ENCODE results near the gene AGPAT2. TPM values are rescaled to one million over a fixed set of nuclear protein-coding genes. Genes with fewer than 3 reads are reported as not detected.

The AGPAT2 gene
- total RNA-seq, 1 donor from 2014 or later: 32.8 TPM

DNA sequence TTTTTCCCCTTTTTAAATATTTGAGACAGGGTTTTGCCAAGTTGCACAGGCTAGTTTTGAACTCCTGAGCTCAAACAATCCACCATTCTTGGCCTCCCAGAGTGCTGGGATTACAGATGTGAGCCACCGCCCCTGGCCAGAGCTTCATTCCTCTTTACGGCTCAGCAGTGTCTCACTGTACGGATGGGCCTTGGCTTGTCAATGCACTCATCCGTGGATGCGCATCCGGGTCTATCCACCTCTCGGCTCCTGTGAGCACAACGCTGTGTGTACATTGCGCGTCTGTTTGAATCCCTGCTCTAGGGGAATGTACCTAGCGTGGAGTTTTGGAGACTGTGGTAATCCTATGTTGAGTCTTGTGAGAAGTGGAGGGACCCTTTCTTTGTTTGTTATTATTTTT is 35.4 kb downstream of the AGPAT2 start:
- DNase-seq (ENCODE audit: low spot score in 2 of 2, unreplicated experiment in 2 of 2): no peak
- TF ChIP-seq, protein P1, sequence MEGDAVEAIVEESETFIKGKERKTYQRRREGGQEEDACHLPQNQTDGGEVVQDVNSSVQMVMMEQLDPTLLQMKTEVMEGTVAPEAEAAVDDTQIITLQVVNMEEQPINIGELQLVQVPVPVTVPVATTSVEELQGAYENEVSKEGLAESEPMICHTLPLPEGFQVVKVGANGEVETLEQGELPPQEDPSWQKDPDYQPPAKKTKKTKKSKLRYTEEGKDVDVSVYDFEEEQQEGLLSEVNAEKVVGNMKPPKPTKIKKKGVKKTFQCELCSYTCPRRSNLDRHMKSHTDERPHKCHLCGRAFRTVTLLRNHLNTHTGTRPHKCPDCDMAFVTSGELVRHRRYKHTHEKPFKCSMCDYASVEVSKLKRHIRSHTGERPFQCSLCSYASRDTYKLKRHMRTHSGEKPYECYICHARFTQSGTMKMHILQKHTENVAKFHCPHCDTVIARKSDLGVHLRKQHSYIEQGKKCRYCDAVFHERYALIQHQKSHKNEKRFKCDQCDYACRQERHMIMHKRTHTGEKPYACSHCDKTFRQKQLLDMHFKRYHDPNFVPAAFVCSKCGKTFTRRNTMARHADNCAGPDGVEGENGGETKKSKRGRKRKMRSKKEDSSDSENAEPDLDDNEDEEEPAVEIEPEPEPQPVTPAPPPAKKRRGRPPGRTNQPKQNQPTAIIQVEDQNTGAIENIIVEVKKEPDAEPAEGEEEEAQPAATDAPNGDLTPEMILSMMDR (IDR thresholded peaks at IDR 0.05; ENCODE audit: unreplicated experiment): no peak
- H3K4me1 Mint-ChIP-seq: peaks cover 2% of the 10 kb centered on the region
- H3K36me3 Mint-ChIP-seq: no peaks in the 10 kb centered on the region
- H3K4me3 Mint-ChIP-seq: no peak overlapping the region
- H3K27ac Mint-ChIP-seq: no peak overlapping the region
- no peaks in the 10 kb centered on the region for H3K9me3 Mint-ChIP-seq
- no peaks in the 10 kb centered on the region for H3K27me3 Mint-ChIP-seq (ENCODE audit: low read depth)

DNA sequence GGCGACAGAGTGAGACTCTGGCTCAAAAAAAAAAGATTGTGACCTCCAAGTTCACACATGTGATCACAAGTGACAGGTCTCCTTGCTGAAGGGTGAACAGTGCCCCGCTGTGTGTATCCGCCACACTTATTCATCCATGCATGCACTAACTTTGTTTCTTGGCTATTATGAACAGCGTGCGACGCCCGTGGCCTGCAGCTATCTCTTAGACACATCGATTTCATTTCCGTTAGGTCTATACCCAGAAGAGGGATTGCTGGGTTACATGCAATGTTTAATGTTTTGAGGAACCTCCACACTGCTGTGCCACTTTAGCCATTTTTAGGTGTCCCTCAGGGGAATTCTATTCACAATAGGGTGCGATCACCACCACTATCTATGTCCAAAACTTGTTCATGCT is 36.6 kb downstream of the AGPAT2 start:
- Mint-ChIP-seq H3K9me3 (no peaks in the 10 kb centered on the region), H3K27me3 (ENCODE audit: low read depth) (no peaks in the 10 kb centered on the region), H3K4me3 (no peak overlapping the region), H3K4me1 (peaks cover 2% of the 10 kb centered on the region), H3K27ac (no peak overlapping the region), H3K36me3 (no peaks in the 10 kb centered on the region)
- TF ChIP-seq, protein P1 (IDR thresholded peaks at IDR 0.05; ENCODE audit: unreplicated experiment): no peak
- DNase-seq (ENCODE audit: low spot score in 2 of 2, unreplicated experiment in 2 of 2): no peak

DNA sequence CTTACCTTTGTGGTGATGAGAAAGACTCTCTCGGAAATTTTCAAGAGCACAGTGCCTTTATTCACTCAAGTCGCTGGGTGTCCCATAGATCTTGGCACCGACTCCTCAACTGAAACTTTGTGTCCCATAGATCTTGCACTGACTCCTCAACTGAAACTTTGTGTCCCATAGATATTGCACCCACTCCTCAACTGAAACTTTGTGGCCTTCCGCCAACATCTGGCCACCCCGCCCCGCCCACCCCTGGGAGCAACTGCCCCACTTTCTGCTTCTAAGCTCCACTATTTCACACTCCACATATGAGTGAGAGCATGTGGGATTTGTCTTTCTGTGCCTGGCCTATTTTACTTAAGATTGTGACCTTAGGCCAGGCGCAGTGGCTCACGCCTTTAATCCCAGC is 37.2 kb downstream of the AGPAT2 start:
- no peak for DNase-seq (ENCODE audit: low spot score in 2 of 2, unreplicated experiment in 2 of 2)
- TF ChIP-seq, protein P1 (IDR thresholded peaks at IDR 0.05; ENCODE audit: unreplicated experiment): no peak
- Mint-ChIP-seq H3K4me1 (peaks cover 2% of the 10 kb centered on the region), H3K36me3 (no peaks in the 10 kb centered on the region), H3K27ac (no peak overlapping the region), H3K4me3 (no peak overlapping the region), H3K9me3 (no peaks in the 10 kb centered on the region), H3K27me3 (ENCODE audit: low read depth) (no peaks in the 10 kb centered on the region)

- Mint-ChIP-seq H3K27me3 (ENCODE audit: low read depth) (peaks cover 3% of the 10 kb centered on the region), H3K27ac (no peak overlapping the region), H3K4me3 (no peak overlapping the region), H3K9me3 (no peaks in the 10 kb centered on the region), H3K4me1 (peaks cover 2% of the 10 kb centered on the region), H3K36me3 (no peaks in the 10 kb centered on the region)
- TF ChIP-seq, protein P1 (IDR thresholded peaks at IDR 0.05; ENCODE audit: unreplicated experiment): no peak
- no peak for DNase-seq (ENCODE audit: low spot score in 2 of 2, unreplicated experiment in 2 of 2)
Measured at GRCh38 chr9:136648751-136649150, 38.5 kb downstream of the AGPAT2 start.

DNA sequence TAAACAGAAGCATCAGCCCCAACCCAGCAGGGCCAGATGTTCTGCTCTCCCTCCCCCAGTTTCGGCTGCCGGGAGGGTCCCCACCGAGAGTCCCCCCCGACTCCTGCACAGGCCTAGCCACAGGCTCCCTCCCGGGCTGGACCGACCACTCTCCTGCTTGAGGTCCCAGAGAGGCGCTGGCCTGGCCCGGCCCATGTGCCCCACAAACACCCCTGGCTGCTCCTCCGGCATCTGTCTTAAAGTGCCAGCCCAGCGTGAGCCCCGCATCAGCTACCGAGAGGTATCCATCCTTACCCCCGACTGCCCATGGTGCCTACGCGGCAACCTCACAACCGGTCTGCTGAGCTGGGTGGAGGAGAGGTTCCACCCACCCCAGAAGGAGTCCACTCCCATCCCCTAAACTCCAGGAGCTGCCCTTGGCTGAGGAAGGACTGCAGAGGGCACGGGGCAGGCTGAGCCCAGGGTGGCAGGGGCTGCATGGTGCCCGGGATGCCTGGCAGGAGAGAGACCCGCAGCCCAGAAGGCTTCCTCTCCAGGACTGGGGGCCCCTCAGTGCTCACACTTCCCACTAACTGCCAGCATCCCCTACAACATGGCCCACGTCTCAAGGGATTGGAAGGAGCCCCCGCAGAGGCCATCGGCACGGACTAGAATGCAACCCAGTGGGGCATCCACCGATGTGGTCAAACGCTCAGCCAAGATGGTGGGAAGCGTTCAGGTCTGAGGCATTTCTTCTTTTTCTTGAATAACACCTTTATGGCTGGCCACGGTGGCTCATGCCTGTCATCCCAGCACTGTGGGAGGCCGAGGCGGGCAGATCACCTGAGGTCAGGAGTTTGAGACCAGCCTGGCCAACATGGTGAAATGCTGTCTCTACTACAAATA is 40.2 kb downstream of the AGPAT2 start:
- Mint-ChIP-seq H3K27ac (no peak overlapping the region), H3K4me1 (peaks cover 2% of the 10 kb centered on the region), H3K27me3 (ENCODE audit: low read depth) (peaks cover 17% of the 10 kb centered on the region), H3K4me3 (no peak overlapping the region), H3K36me3 (no peaks in the 10 kb centered on the region), H3K9me3 (peaks cover 4% of the 10 kb centered on the region)
- TF ChIP-seq, protein P1 (IDR thresholded peaks at IDR 0.05; ENCODE audit: unreplicated experiment): no peak
- DNase-seq (ENCODE audit: low spot score in 2 of 2, unreplicated experiment in 2 of 2): no peak
